HG03457 (cell line): Measurements from ENCODE around the gene CYS1.
"Not testable (repeated sequence)": the region's sequence is repeated elsewhere in the genome, so short reads cannot be mapped to it uniquely, and the experiment has no call there.

ENCODE experiments used
- ATAC-seq: cut with Tn5 transposase; IDR thresholded peaks from one replicate; pipeline ENCODE4 v1.9.1; 2021; ENCODE audit warnings: moderate number of reproducible peaks; ENCODE audit not compliant: unreplicated experiment

The CYS1 gene

GRCh38 chr2:10016001-10016801, 64.0 kb downstream of the CYS1 start:
- no peak for ATAC-seq

- not testable (repeated sequence) for ATAC-seq
Measured at GRCh38 chr2:10015376-10015989, 64.7 kb downstream of the CYS1 start.

- no peak for ATAC-seq
Measured at GRCh38 chr2:10014418-10015190, 65.6 kb downstream of the CYS1 start.

GRCh38 chr2:10013651-10014417, 66.4 kb downstream of the CYS1 start:
- not testable (repeated sequence) for ATAC-seq

DNA sequence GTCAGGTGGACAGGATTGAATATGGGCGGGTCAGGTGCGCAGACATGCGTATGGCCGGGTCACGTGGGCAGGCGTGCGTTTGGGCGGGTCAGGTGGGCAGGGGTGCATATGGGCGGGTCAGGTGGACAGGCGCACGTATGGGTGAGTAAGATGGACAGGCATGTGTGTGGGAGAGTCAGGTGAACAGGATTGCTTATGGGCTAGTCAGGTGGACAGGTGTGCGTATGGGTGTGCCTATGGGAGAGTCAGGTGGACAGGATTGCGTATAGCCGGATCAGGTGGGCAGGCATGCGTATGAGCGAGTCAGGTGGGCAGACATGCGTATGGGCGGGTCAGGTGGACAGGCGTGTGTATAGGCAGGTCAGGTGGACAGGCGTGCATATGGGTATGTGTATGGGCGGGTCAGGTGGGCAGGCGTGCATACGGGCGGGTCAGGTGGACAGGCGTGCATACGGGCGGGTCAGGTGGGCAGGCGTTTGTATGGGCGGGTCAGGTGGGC, 67.2 kb downstream of the CYS1 start:
- ATAC-seq = no peak

DNA sequence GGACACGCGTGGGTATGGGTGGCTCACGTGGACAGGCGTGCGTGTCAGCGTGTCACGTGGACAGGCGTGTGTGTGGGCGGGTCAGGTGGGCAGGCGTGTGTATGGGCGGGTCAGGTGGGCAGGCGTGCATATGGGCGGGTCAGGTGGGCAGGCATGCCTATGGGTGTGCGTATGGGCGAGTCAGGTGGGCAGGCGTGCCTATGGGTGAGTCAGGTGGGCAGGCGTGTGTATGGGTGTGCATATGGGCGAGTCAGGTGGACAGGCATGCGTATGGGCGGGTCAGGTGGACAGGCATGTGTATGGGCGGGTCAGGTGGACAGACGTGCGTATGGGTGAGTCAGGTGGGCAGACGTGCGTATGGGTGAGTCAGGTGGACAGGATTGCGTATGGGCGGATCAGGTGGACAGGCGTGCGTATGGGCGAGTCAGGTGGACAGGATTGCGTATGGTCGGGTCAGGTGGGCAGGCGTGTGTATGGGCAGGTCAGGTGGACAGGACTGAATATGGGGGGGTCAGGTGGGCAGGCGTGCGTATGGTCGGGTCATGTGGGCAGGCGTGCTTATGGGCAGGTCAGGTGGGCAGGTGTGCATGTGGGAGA, 67.7 kb downstream of the CYS1 start:
- ATAC-seq = not testable (repeated sequence)

DNA sequence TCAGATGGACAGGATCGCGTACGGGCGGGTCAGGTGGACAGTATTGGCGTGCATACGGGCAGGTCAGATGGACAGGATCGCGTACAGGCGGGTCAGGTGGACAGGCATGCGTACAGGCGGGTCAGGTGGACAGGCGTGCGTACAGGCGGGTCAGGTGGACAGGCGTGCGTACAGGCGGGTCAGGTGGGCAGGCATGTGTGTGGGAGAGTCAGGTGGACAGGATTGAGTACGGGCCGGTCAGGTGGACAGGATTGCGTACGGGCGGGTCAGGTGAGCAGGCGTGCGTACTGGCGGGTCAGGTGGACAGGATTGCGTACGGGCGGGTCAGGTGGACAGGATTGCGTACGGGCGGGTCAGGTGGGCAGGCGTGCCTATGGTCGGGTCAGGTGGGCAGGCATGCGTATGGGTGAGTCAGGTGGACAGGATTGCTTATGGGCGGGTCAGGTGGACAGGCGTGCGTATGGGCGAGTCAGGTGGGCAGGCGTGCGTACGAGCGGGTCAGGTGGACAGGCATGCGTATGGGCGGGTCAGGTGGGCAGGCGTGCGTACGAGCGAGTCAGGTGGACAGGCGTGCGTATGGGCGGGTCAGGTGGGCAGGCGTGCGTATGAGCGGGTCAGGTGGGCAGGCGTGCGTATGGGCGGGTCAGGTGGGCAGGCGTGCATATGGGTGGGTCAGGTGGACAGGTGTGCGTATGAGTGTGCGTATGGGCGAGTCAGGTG, 68.4 kb downstream of the CYS1 start:
- not testable (repeated sequence) for ATAC-seq

GRCh38 chr2:10010861-10011605, 69.2 kb downstream of the CYS1 start:
- ATAC-seq = not testable (repeated sequence)

GRCh38 chr2:10009811-10010781, 70.1 kb downstream of the CYS1 start:
- no peak for ATAC-seq

- ATAC-seq = no peak
Measured at GRCh38 chr2:10009271-10009810, 70.9 kb downstream of the CYS1 start.

GRCh38 chr2:10008809-10009176, 71.4 kb downstream of the CYS1 start:
- ATAC-seq = no peak

DNA sequence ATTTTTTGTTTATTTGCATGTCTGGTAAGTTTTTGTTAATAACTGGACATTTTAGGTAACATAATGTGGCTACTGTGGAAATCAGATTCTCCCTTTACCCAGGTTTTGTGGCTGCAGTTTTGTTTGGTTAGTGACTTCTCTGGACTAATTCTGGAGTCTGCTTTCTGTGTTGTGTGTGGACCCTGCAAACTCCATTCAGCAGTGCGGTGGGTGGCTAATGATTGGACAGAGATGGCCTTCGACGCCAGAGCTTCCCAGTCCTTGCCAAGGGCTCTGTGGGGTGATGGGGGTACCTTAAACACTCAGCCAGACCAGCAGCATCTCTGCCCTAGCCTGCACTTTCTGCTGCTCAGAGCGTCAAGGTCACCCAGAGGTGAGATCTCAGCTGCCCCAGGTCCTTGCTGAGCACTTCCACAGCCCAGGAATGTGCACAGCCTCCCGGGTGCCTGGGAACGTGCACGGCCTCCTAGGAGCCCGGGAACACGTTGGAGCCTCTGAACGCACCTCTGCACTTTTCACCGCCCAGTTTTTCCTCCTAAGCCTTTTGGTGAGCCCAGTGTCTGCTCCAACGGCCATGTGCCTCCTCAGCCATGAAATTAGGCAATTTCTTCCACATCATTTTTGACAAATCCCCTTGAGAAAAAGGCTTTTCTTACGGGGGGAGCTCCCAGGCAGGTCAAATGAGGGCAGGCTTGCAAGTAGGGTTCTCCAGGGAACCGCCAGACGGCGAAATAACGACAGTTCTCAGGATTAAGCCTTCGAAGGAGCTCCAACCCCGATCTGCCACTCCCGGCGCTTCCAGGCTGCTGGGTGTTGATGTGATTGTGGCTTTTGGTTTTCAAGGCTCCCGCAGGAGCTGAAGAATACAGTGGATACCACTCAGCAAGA, 72.0 kb downstream of the CYS1 start:
- no peak for ATAC-seq

DNA sequence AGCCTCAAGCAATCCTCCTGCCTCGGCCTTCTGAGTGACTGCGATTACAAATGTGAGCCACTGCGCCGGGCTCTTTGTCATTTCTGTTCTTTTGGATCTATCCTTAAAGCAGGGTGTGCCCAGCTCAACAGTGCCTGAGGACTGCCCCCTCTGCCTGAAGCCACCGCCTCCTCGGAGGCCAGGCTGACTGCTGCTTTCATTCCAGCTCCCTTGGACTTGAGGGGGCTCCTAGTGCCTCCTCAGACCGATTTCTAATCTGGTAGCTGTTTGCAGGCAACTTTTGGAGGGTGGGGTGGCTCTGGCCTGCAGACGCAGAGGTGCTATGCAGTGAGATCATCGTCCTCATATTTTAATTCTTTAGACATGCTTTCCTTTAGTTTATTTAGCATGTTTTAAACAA, 72.8 kb downstream of the CYS1 start:
- ATAC-seq = no peak
